Erythroblast (primary cell): ENCODE data around the gene FBXL17.

ENCODE experiments used
- GATA1 ChIP-seq: IDR thresholded peaks from 2 replicates; pipeline ENCODE4 v1.6.1; 2011; ENCODE audit warnings: low read depth, mild to moderate bottlenecking, control low read depth, low read length, moderate library complexity
- POLR2A ChIP-seq: IDR thresholded peaks from 2 replicates; pipeline ENCODE4 v1.6.1; 2011; ENCODE audit warnings: mild to moderate bottlenecking, low read length

GRCh38 chr5:107952450-107952849, 429.4 kb downstream of the FBXL17 start:
- TF ChIP-seq POLR2A (no peak), GATA1 (no peak)
